DND-41 (cell line): ENCODE data around the gene HTT.

Source experiments
- ATAC-seq: fragments of 200-7000 bp; cut with Tn5 transposase; 3 replicates; pipeline ENCODE4 v1.9.1; 2021; ENCODE audit warnings: low read depth; ENCODE audit not compliant: insufficient read depth
- DNase-seq: peaks from one replicate; pipeline ENCODE4 v3.0.0-alpha.2; 2020
- H2AFZ ChIP-seq: 2 replicates; pipeline ENCODE4 v1.6.0; 2012; ENCODE audit warnings: low read depth, low read length
- H3K27ac ChIP-seq: 2 replicates; pipeline ENCODE4 v1.5.1; 2012; ENCODE audit warnings: low read length, inconsistent platforms
- H3K27me3 ChIP-seq: fragments of 200-600 bp; sonication (generic); 2 replicates; pipeline ENCODE4 v1.6.0; 2012; ENCODE audit warnings: low read length, mild to moderate bottlenecking, inconsistent platforms; ENCODE audit not compliant: insufficient read depth, poor library complexity
- H3K36me3 ChIP-seq: 2 replicates; pipeline ENCODE4 v1.5.1; 2012; ENCODE audit warnings: low read length, inconsistent platforms; ENCODE audit not compliant: insufficient read depth
- H3K4me1 ChIP-seq: 2 replicates; pipeline ENCODE4 v1.5.1; 2012; ENCODE audit warnings: mild to moderate bottlenecking, low read length; ENCODE audit not compliant: insufficient read depth
- H3K4me2 ChIP-seq: 2 replicates; pipeline ENCODE4 v1.6.0; 2012; ENCODE audit warnings: mild to moderate bottlenecking, moderate library complexity, low read length, inconsistent platforms; ENCODE audit not compliant: insufficient read depth
- H3K4me3 ChIP-seq, 2 experiments: fragments of 200-600 bp in 1 of 2; shearing (Covaris generic) in 1 of 2; 2 replicates each; pipeline ENCODE4 v1.5.1; 2012 to 2016; ENCODE audit warnings: inconsistent platforms in 2 of 2, low read length in 2 of 2, mild to moderate bottlenecking in 2 of 2, low read depth in 1 of 2, moderate library complexity in 1 of 2
- H3K79me2 ChIP-seq: 2 replicates; pipeline ENCODE4 v1.6.0; 2012; ENCODE audit warnings: low read length, inconsistent platforms; ENCODE audit not compliant: insufficient read depth
- H3K9ac ChIP-seq: 2 replicates; pipeline ENCODE4 v1.6.0; 2012; ENCODE audit warnings: low read depth, mild to moderate bottlenecking, inconsistent platforms, low read length, moderate library complexity
- H3K9me3 ChIP-seq: 2 replicates; pipeline ENCODE4 v1.5.1; 2012; ENCODE audit warnings: low read length, moderate library complexity, mild to moderate bottlenecking, inconsistent platforms; ENCODE audit not compliant: insufficient read depth, severe bottlenecking
- H4K20me1 ChIP-seq: 2 replicates; pipeline ENCODE4 v1.6.0; 2012; ENCODE audit warnings: low read length; ENCODE audit not compliant: insufficient read depth
- EZH2 ChIP-seq: IDR thresholded peaks from 3 replicates; pipeline ENCODE4 v1.6.1; 2012; ENCODE audit warnings: borderline replicate concordance, low read depth, mild to moderate bottlenecking, moderate library complexity, low read length, inconsistent platforms; ENCODE audit not compliant: severe bottlenecking
- TF ChIP-seq, protein P1 (sequence below): IDR thresholded peaks from 2 replicates; pipeline ENCODE4 v1.5.1; 2012; ENCODE audit warnings: borderline replicate concordance, low read length, moderate library complexity, mild to moderate bottlenecking; ENCODE audit not compliant: poor library complexity, severe bottlenecking; ENCODE audit errors: extremely low read depth

The HTT gene

DNA sequence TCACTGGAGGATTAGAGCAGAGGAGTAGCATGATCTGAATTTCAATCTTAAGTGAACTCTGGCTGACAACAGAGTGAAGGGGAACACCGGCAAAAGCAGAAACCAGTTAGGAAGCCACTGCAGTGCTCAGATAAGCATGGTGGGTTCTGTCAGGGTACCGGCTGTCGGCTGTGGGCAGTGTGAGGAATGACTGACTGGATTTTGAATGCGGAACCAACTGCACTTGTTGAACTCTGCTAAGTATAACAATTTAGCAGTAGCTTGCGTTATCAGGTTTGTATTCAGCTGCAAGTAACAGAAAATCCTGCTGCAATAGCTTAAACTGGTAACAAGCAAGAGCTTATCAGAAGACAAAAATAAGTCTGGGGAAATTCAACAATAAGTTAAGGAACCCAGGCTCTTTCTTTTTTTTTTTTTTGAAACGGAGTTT is 5.2 kb downstream of the HTT start:
- ATAC-seq (no peak), DNase-seq (no peak)
- Histone ChIP-seq H4K20me1 (peaks cover 30% of the 10 kb centered on the region), H3K9ac (no peak overlapping the region), H3K9me3 (no peaks in the 10 kb centered on the region), H3K4me1 (peaks cover 19% of the 10 kb centered on the region), H3K79me2 (peaks cover 91% of the 10 kb centered on the region), H3K36me3 (no peaks in the 10 kb centered on the region), H3K4me2 (no peak overlapping the region), H3K27ac (no peak overlapping the region), H3K4me3 (no peak overlapping the region), H3K27me3 (no peaks in the 10 kb centered on the region), H2AFZ (no peak overlapping the region)
- TF ChIP-seq, protein P1, sequence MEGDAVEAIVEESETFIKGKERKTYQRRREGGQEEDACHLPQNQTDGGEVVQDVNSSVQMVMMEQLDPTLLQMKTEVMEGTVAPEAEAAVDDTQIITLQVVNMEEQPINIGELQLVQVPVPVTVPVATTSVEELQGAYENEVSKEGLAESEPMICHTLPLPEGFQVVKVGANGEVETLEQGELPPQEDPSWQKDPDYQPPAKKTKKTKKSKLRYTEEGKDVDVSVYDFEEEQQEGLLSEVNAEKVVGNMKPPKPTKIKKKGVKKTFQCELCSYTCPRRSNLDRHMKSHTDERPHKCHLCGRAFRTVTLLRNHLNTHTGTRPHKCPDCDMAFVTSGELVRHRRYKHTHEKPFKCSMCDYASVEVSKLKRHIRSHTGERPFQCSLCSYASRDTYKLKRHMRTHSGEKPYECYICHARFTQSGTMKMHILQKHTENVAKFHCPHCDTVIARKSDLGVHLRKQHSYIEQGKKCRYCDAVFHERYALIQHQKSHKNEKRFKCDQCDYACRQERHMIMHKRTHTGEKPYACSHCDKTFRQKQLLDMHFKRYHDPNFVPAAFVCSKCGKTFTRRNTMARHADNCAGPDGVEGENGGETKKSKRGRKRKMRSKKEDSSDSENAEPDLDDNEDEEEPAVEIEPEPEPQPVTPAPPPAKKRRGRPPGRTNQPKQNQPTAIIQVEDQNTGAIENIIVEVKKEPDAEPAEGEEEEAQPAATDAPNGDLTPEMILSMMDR, result no peak
- no peak for TF ChIP-seq EZH2

DNA sequence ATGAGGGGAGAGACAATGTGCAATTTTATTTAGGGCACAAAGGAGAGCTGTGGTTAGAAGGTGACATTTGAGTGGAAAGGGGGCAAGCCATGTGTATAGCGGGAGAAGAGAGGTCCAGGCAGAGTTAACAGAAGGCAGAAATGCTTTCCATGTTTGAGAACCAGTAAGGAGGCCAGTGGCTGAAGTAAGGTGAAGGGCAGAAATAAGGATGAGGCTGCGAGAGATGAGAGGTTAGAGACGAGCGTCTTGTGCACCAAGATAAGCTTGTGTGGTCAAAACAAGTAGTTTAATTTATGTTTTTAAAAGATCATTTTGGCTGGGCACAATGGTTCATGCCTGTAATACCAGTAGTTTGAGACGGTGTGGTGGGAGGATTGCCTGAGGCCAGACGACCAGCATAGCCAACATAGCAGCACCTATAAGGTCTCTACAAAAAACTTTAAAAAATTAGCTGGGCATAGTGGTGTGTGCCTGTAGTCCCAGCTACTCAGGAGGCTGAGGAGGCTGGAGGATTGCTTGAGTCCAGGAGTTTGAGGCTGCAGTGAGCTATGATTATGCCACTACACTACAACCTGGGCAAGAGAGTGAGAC is 8.5 kb downstream of the HTT start:
- H3K4me2 ChIP-seq, result no peak overlapping the region

DNA sequence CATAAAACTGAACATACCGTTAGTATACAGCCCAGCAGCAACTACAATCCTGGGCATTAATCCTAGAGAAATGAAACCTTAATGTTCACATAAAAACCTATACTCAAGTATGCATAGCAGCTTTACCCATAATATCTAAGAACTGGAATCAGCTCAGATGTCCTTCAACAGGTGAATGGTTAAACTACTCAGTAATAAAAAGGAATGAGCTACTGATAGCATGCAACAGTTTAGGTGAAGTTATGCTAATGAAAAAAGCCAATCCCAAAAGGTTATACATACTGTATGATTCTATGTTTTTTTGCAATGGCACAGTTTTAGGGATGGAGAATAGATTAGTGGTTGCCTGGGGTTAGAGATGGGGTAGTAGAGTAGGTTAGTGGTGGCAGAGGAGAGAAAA is 9.3 kb downstream of the HTT start:
- Histone ChIP-seq H3K27me3 (no peaks in the 10 kb centered on the region), H3K4me2 (no peak overlapping the region), H3K79me2 (peaks cover 71% of the 10 kb centered on the region), H3K9me3 (no peaks in the 10 kb centered on the region), H3K27ac (no peak overlapping the region), H3K4me3 (no peak overlapping the region), H3K9ac (no peak overlapping the region), H2AFZ (no peak overlapping the region), H3K4me1 (no peaks in the 10 kb centered on the region), H4K20me1 (peaks cover 20% of the 10 kb centered on the region), H3K36me3 (peaks cover 17% of the 10 kb centered on the region)
- DNase-seq (no peak), ATAC-seq (no peak)
- no peak for TF ChIP-seq EZH2
- TF ChIP-seq, protein P1, result no peak

More for the DNA sequence above, 8.5 kb downstream of the HTT start:
- Histone ChIP-seq H2AFZ (no peak overlapping the region), H3K36me3 (peaks cover 11% of the 10 kb centered on the region), H3K27me3 (no peaks in the 10 kb centered on the region), H3K9me3 (no peaks in the 10 kb centered on the region), H3K79me2 (peaks cover 76% of the 10 kb centered on the region), H3K4me3 (no peak overlapping the region), H3K27ac (no peak overlapping the region), H4K20me1 (peaks cover 20% of the 10 kb centered on the region), H3K4me1 (0 out of 2 replicates have a peak, but pooled peaks cover 1% of the 10 kb centered on the region), H3K9ac (no peak overlapping the region)
- no peak for TF ChIP-seq EZH2
- TF ChIP-seq, protein P1, result no peak
- ATAC-seq (no peak), DNase-seq (no peak)
